Measurements from ENCODE around the gene MYADM. TPM values are rescaled to one million over a fixed set of nuclear protein-coding genes. Genes with fewer than 3 reads are reported as not detected.

The MYADM gene
- polyA plus RNA-seq, 1 donor from 2014 or later, result 2.5 TPM

DNA sequence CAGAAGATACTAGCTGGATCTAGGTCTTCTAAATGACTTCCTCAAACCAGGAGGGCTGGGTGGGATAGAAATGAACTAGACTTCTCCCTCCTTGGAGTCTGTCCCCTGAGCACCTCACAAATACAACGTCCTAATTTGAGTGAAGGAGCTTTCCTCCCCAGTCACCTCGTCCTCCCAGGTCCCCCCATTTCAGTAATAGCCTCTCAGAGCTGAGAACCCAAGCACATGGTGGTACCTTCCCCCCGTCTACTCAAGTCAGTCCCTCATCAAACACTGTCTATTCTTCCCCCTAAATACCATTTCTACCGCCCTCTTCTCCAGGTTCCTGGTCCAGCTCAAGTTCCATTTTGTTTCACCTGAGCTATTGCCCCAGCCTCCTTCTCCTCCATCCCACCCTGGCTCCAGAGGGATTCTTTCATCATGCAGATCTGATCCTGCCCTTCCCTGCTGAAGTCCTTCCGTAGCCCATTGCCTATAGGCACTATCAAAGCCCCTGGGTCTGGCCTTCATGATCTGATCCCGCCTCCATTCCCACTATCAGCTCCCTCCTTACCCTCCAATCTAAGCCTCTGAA lies 9.1 kb downstream of the MYADM start:
- H3F3A ChIP-seq (ENCODE audit: insufficient read depth, low read length, poor library complexity, severe bottlenecking), result no peaks in the 10 kb centered on the region
- TF ChIP-seq POLR2AphosphoS5 (IDR thresholded peaks at IDR 0.05) (no peak), RAD21 (conservative IDR thresholded peaks at IDR 0.05) (no peak), TAF1 (IDR thresholded peaks at IDR 0.05; ENCODE audit: low read depth) (no peak), SMC3 (conservative IDR thresholded peaks at IDR 0.05; ENCODE audit: poor library complexity) (no peak), EP300 (conservative IDR thresholded peaks at IDR 0.05; ENCODE audit: poor library complexity, severe bottlenecking) (no peak), MXI1 (conservative IDR thresholded peaks at IDR 0.05; ENCODE audit: poor library complexity, severe bottlenecking) (no peak)
- TF ChIP-seq, protein P1, sequence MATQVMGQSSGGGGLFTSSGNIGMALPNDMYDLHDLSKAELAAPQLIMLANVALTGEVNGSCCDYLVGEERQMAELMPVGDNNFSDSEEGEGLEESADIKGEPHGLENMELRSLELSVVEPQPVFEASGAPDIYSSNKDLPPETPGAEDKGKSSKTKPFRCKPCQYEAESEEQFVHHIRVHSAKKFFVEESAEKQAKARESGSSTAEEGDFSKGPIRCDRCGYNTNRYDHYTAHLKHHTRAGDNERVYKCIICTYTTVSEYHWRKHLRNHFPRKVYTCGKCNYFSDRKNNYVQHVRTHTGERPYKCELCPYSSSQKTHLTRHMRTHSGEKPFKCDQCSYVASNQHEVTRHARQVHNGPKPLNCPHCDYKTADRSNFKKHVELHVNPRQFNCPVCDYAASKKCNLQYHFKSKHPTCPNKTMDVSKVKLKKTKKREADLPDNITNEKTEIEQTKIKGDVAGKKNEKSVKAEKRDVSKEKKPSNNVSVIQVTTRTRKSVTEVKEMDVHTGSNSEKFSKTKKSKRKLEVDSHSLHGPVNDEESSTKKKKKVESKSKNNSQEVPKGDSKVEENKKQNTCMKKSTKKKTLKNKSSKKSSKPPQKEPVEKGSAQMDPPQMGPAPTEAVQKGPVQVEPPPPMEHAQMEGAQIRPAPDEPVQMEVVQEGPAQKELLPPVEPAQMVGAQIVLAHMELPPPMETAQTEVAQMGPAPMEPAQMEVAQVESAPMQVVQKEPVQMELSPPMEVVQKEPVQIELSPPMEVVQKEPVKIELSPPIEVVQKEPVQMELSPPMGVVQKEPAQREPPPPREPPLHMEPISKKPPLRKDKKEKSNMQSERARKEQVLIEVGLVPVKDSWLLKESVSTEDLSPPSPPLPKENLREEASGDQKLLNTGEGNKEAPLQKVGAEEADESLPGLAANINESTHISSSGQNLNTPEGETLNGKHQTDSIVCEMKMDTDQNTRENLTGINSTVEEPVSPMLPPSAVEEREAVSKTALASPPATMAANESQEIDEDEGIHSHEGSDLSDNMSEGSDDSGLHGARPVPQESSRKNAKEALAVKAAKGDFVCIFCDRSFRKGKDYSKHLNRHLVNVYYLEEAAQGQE (IDR thresholded peaks at IDR 0.05; ENCODE audit: borderline replicate concordance), result no peak
- no peak overlapping the region for H2AFZ ChIP-seq (ENCODE audit: low read depth, low read length)
- H3K79me2 ChIP-seq (replicated peaks; ENCODE audit: insufficient read depth, low read length), result no peaks in the 10 kb centered on the region
- H3K9me3 ChIP-seq (ENCODE audit: low read length), result no peaks in the 10 kb centered on the region
- H4K20me1 ChIP-seq (ENCODE audit: insufficient read depth), result no peaks in the 10 kb centered on the region
- H3K27ac ChIP-seq (ENCODE audit: low read length), result no peak overlapping the region
- H3K9me2 ChIP-seq (ENCODE audit: insufficient read depth, low read length), result no peaks in the 10 kb centered on the region
- H3K9ac ChIP-seq (ENCODE audit: low read length), result no peak overlapping the region
- no peaks in the 10 kb centered on the region for H3K27me3 ChIP-seq (ENCODE audit: insufficient read depth, low read depth, low read length)
- H3K36me3 ChIP-seq (ENCODE audit: insufficient read depth, low read length), result no peaks in the 10 kb centered on the region
- no peak overlapping the region for H3K4me2 ChIP-seq (ENCODE audit: low read length)
- H3K4me3 ChIP-seq (ENCODE audit: low read length), result no peak overlapping the region

DNA sequence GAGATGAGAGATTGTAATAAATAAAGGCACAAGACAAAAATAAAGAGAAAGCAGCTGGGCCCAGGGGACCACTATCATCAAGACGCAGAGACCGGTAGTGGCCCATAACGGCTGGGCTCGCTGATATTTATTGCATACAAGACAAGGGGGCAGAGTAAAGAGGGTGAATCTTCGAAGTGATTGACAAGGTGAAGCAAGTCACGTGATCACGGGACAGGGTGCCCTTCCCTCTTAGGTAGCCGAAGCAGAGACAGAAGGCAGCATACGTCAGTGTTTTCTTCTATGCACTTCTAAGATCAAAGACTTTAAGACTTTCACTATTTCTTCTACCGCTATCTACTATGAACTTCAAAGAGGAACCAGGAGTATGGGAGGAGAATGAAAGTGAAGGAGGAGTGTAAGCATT lies 9.7 kb downstream of the MYADM start:
- no peaks in the 10 kb centered on the region for H3K79me2 ChIP-seq (replicated peaks; ENCODE audit: insufficient read depth, low read length)
- no peak overlapping the region for H2AFZ ChIP-seq (ENCODE audit: low read depth, low read length)
- H3K27me3 ChIP-seq (ENCODE audit: insufficient read depth, low read depth, low read length), result no peaks in the 10 kb centered on the region
- H4K20me1 ChIP-seq (ENCODE audit: insufficient read depth), result no peaks in the 10 kb centered on the region
- no peak overlapping the region for H3K4me2 ChIP-seq (ENCODE audit: low read length)
- no peak overlapping the region for H3K27ac ChIP-seq (ENCODE audit: low read length)
- no peak for TF ChIP-seq SMC3 (conservative IDR thresholded peaks at IDR 0.05; ENCODE audit: poor library complexity)
- TF ChIP-seq, protein P2, sequence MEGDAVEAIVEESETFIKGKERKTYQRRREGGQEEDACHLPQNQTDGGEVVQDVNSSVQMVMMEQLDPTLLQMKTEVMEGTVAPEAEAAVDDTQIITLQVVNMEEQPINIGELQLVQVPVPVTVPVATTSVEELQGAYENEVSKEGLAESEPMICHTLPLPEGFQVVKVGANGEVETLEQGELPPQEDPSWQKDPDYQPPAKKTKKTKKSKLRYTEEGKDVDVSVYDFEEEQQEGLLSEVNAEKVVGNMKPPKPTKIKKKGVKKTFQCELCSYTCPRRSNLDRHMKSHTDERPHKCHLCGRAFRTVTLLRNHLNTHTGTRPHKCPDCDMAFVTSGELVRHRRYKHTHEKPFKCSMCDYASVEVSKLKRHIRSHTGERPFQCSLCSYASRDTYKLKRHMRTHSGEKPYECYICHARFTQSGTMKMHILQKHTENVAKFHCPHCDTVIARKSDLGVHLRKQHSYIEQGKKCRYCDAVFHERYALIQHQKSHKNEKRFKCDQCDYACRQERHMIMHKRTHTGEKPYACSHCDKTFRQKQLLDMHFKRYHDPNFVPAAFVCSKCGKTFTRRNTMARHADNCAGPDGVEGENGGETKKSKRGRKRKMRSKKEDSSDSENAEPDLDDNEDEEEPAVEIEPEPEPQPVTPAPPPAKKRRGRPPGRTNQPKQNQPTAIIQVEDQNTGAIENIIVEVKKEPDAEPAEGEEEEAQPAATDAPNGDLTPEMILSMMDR (IDR thresholded peaks at IDR 0.05; ENCODE audit: poor library complexity, severe bottlenecking), result no peak
- TF ChIP-seq RAD21 (conservative IDR thresholded peaks at IDR 0.05), result no peak
- TF ChIP-seq MXI1 (conservative IDR thresholded peaks at IDR 0.05; ENCODE audit: poor library complexity, severe bottlenecking), result no peak
- no peak for TF ChIP-seq TAF1 (IDR thresholded peaks at IDR 0.05; ENCODE audit: low read depth)
- no peak for TF ChIP-seq EZH2 (IDR thresholded peaks at IDR 0.05; ENCODE audit: borderline replicate concordance, insufficient read depth, low read length, poor library complexity, severe bottlenecking)
- no peak for TF ChIP-seq POLR2AphosphoS5 (IDR thresholded peaks at IDR 0.05)
- TF ChIP-seq, protein P1 (IDR thresholded peaks at IDR 0.05; ENCODE audit: borderline replicate concordance), result no peak
- no peak for TF ChIP-seq EP300 (conservative IDR thresholded peaks at IDR 0.05; ENCODE audit: poor library complexity, severe bottlenecking)
- no peaks in the 10 kb centered on the region for H3K36me3 ChIP-seq (ENCODE audit: insufficient read depth, low read length)
- no peak overlapping the region for H3K4me3 ChIP-seq (ENCODE audit: low read length)
- H3K9me3 ChIP-seq (ENCODE audit: low read length), result no peaks in the 10 kb centered on the region
- no peaks in the 10 kb centered on the region for H3F3A ChIP-seq (ENCODE audit: insufficient read depth, low read length, poor library complexity, severe bottlenecking)
- H3K9me2 ChIP-seq (ENCODE audit: insufficient read depth, low read length), result no peaks in the 10 kb centered on the region
- H3K9ac ChIP-seq (ENCODE audit: low read length), result no peak overlapping the region

Measured in neural cell (in vitro differentiated cells).